Transverse colon (tissue), 4 donors: ENCODE measurements around the gene NCOA3. TPM values are rescaled to one million over a fixed set of nuclear protein-coding genes. Genes with fewer than 3 reads are reported as not detected.

Experiments used
- DNase-seq: peaks from one replicate; pipeline ENCODE4 v3.0.0-alpha.2; 2019
- H3K27ac ChIP-seq, 4 donors: fragments of 200-600 bp; sonication (generic); 2 replicates each; pipeline ENCODE4 v1.5.1; 2016 to 2018; ENCODE audit warnings: inconsistent platforms in 4 of 4
- H3K27me3 ChIP-seq: fragments of 200-600 bp; sonication (generic); 2 replicates; pipeline ENCODE4 v1.5.1; 2017; ENCODE audit warnings: inconsistent platforms
- H3K36me3 ChIP-seq, 4 donors: fragments of 200-600 bp; sonication (generic); 2 replicates each; pipeline ENCODE4 v1.5.1; 2017 to 2019; ENCODE audit warnings: inconsistent platforms in 4 of 4
- H3K4me1 ChIP-seq, 4 donors: fragments of 200-600 bp; sonication (generic); 2 replicates each; pipeline ENCODE4 v1.5.1; 2017 to 2020; ENCODE audit warnings: inconsistent platforms in 4 of 4
- H3K4me3 ChIP-seq, 4 donors: fragments of 200-600 bp; sonication (generic); 1 replicate in 1 of 4; 2 replicates in 3 of 4; pipeline versions ENCODE4 v1.5.1 to v1.6.1; 2017 to 2019; ENCODE audit warnings: inconsistent platforms in 4 of 4
- H3K9me3 ChIP-seq, 2 donors: fragments of 200-600 bp; sonication (generic); 2 replicates each; pipeline ENCODE4 v1.5.1; 2017 to 2019; ENCODE audit warnings: inconsistent platforms in 2 of 2
- CTCF ChIP-seq, 5 experiments: fragments of 200-600 bp in 3 of 5; fragments of 450-650 bp in 2 of 5; sonication (generic) in 3 of 5; IDR thresholded peaks; 1 replicate in 2 of 5; 2 replicates in 3 of 5; pipeline ENCODE4 v1.5.1; 2016 to 2017; ENCODE audit warnings: antibody characterized with exemption in 5 of 5, inconsistent platforms in 3 of 5, mild to moderate bottlenecking in 2 of 5, moderate library complexity in 1 of 5
- EP300 ChIP-seq: sonication (generic); formaldehyde crosslinking; IDR thresholded peaks from one replicate; pipeline ENCODE4 v1.6.1; 2017; ENCODE audit warnings: antibody characterized with exemption, low read depth
- POLR2A ChIP-seq: fragments of 450-650 bp; IDR thresholded peaks from one replicate; pipeline ENCODE4 v1.6.1; 2016; ENCODE audit warnings: antibody characterized with exemption, mild to moderate bottlenecking, moderate library complexity
- POLR2AphosphoS5 ChIP-seq, 3 donors: sonication (generic); formaldehyde crosslinking; IDR thresholded peaks; one replicate each; pipeline ENCODE4 v1.6.1; 2016; ENCODE audit warnings: antibody characterized with exemption in 3 of 3
- WGBS, 2 donors: methylation state at CpG; one replicate each; pipeline ENCODE4 v1.1.5; 2018; ENCODE audit warnings: low coverage in 1 of 2; 5-methylcytosine and 5-hydroxymethylcytosine counted together
- in situ Hi-C, 4 donors: fragments of 200-750 bp; cut with MboI; loops; one replicate each; pipeline versions ENCODE4 v1.15.0 to v1.15.1; 2017; ENCODE audit warnings: low sequenced_read_pairs in 3 of 4, low pct_ligation_motif_present in 1 of 4, low pct_unique_long_range_greater_than_20kb in 1 of 4
- intact Hi-C: fragments of 100-400 bp; cut with DNase I; formaldehyde crosslinking; loops from one replicate; pipeline ENCODE4 v1.15.1; 2023; ENCODE audit warnings: low total_unique reads
- total RNA-seq, 4 donors: library from RNA; depleted of rRNA; stranded (reverse); fragments of >200 nt; gene quantifications; one replicate each; pipeline ENCODE4 v1.1.0, GENCODE V29; 2016

Gene NCOA3
- total RNA-seq, 4 donors from 2014 or later, result 9.2 to 39.1 (median 22.3) TPM

GRCh38 chr20:47475419-47476044 is 26.2 kb upstream of the NCOA3 start:
- Histone ChIP-seq H3K27ac (no peak overlapping the region), H3K27me3 (no peaks in the 10 kb centered on the region), H3K4me1 (peaks cover 0 to 6% (median 0%) of the 10 kb centered on the region in 4 donors), H3K4me3 (no peak overlapping the region), H3K36me3 (no peaks in the 10 kb centered on the region), H3K9me3 (no peaks in the 10 kb centered on the region)
- no peak for DNase-seq
- 95% methylated on average over 4 of the region's 4 CpGs; no CpG with 5 or more reads in 1 of the 2 donors for WGBS, 2 donors
- TF ChIP-seq CTCF (IDR thresholded peaks at IDR 0.05), result no peak
- TF ChIP-seq POLR2AphosphoS5 (IDR thresholded peaks at IDR 0.05), result no peak
- TF ChIP-seq EP300, result no peak
- TF ChIP-seq POLR2A, result no peak
- in situ Hi-C loops, result no loop called here
- intact Hi-C loops, result no loop called here

- Histone ChIP-seq H3K9me3 (no peaks in the 10 kb centered on the region), H3K27me3 (no peaks in the 10 kb centered on the region), H3K4me3 (no peak overlapping the region), H3K36me3 (no peaks in the 10 kb centered on the region), H3K27ac (no peak overlapping the region), H3K4me1 (peaks cover 0 to 6% (median 0%) of the 10 kb centered on the region in 4 donors)
- WGBS, 2 donors, result 87 to 92% methylated on average over 2 of the region's 2 CpGs
- intact Hi-C loops, result no loop called here
- in situ Hi-C loops, result no loop called here
- no peak for DNase-seq
- no peak for TF ChIP-seq EP300
- no peak for TF ChIP-seq CTCF (IDR thresholded peaks at IDR 0.05)
- no peak for TF ChIP-seq POLR2A
- no peak for TF ChIP-seq POLR2AphosphoS5 (IDR thresholded peaks at IDR 0.05)
Observed at GRCh38 chr20:47476452-47476851, 25.2 kb upstream of the NCOA3 start.

GRCh38 chr20:47479093-47479492 is 22.6 kb upstream of the NCOA3 start:
- H3K27me3 ChIP-seq, result no peaks in the 10 kb centered on the region
- WGBS, 2 donors, result 93 to 100% methylated on average over 4 of the region's 4 CpGs
- H3K4me1 ChIP-seq, result peaks cover 0 to 6% (median 0%) of the 10 kb centered on the region in 4 donors
- no peaks in the 10 kb centered on the region for H3K9me3 ChIP-seq
- no peak for TF ChIP-seq CTCF (IDR thresholded peaks at IDR 0.05)
- TF ChIP-seq POLR2AphosphoS5 (IDR thresholded peaks at IDR 0.05), result no peak
- TF ChIP-seq EP300, result no peak
- TF ChIP-seq POLR2A, result no peak
- no peak overlapping the region for H3K27ac ChIP-seq
- in situ Hi-C loops (no loop called here), intact Hi-C loops (no loop called here)
- no peak for DNase-seq
- H3K4me3 ChIP-seq, result no peak overlapping the region
- H3K36me3 ChIP-seq, result no peaks in the 10 kb centered on the region

GRCh38 chr20:47479506-47479905 is 22.2 kb upstream of the NCOA3 start:
- H3K4me3 ChIP-seq, result no peak overlapping the region
- no peak overlapping the region for H3K27ac ChIP-seq
- TF ChIP-seq EP300, result no peak
- TF ChIP-seq POLR2A, result no peak
- TF ChIP-seq POLR2AphosphoS5 (IDR thresholded peaks at IDR 0.05), result no peak
- TF ChIP-seq CTCF (IDR thresholded peaks at IDR 0.05), result no peak
- H3K9me3 ChIP-seq, result no peaks in the 10 kb centered on the region
- no peaks in the 10 kb centered on the region for H3K36me3 ChIP-seq
- H3K27me3 ChIP-seq, result no peaks in the 10 kb centered on the region
- H3K4me1 ChIP-seq, result peaks cover 0 to 6% (median 0%) of the 10 kb centered on the region in 4 donors
- DNase-seq, result no peak
- in situ Hi-C loops, result no loop called here
- intact Hi-C loops, result no loop called here
